GM23338 (cell line): ENCODE measurements around the gene ZNF254. TPM values are rescaled to one million over a fixed set of nuclear protein-coding genes. Genes with fewer than 3 reads are reported as not detected.

ENCODE experiments used
- ATAC-seq: fragments of 200-7000 bp; cut with Tn5 transposase; 3 replicates; pipeline ENCODE4 v1.9.1; 2020
- DNase-seq: peaks from one replicate; pipeline ENCODE4 v3.0.0-alpha.2; 2015; ENCODE audit warnings: low spot score
- H2AFZ ChIP-seq: fragments of 200-600 bp; sonication (generic); 2 replicates; pipeline ENCODE4 v1.8.0; 2016; ENCODE audit warnings: antibody characterized with exemption, mild to moderate bottlenecking, moderate library complexity
- H3F3A ChIP-seq: fragments of 200-600 bp; sonication (generic); replicated peaks from 2 replicates; pipeline ENCODE4 v1.8.0; 2017; ENCODE audit warnings: antibody characterized with exemption, mixed run types, low read depth
- H3K27ac ChIP-seq: fragments of 200-600 bp; sonication (generic); 2 replicates; pipeline ENCODE4 v1.6.1; 2016; ENCODE audit warnings: low read depth
- H3K27me3 ChIP-seq: fragments of 200-600 bp; sonication (generic); 2 replicates; pipeline ENCODE4 v1.8.0; 2016; ENCODE audit warnings: mild to moderate bottlenecking, mixed run types, moderate library complexity; ENCODE audit not compliant: insufficient read depth
- H3K36me3 ChIP-seq: fragments of 200-600 bp; sonication (generic); 2 replicates; pipeline ENCODE4 v1.8.0; 2016; ENCODE audit warnings: mild to moderate bottlenecking; ENCODE audit not compliant: insufficient read depth
- H3K4me1 ChIP-seq: fragments of 200-600 bp; sonication (generic); 2 replicates; pipeline ENCODE4 v1.8.0; 2016; ENCODE audit warnings: mild to moderate bottlenecking, moderate library complexity; ENCODE audit not compliant: insufficient read depth
- H3K4me2 ChIP-seq: fragments of 200-600 bp; sonication (generic); 2 replicates; pipeline ENCODE4 v1.7.1; 2017; ENCODE audit warnings: mixed run types
- H3K4me3 ChIP-seq: fragments of 200-600 bp; sonication (generic); 2 replicates; pipeline ENCODE4 v1.6.1; 2016; ENCODE audit warnings: mixed run types
- H3K79me2 ChIP-seq: fragments of 200-600 bp; sonication (generic); replicated peaks from 2 replicates; pipeline ENCODE4 v1.8.0; 2017; ENCODE audit warnings: mild to moderate bottlenecking; ENCODE audit not compliant: insufficient read depth
- H3K9me2 ChIP-seq: fragments of 200-600 bp; sonication (generic); 2 replicates; pipeline ENCODE4 v1.8.0; 2017; ENCODE audit not compliant: insufficient read depth
- H4K20me1 ChIP-seq: fragments of 200-600 bp; sonication (generic); replicated peaks from 2 replicates; pipeline ENCODE4 v1.8.0; 2017; ENCODE audit warnings: mild to moderate bottlenecking; ENCODE audit not compliant: insufficient read depth
- H3K27ac Mint-ChIP-seq: 2 replicates; pipeline ENCODE4 v1.8.0; 2020; ENCODE audit warnings: inconsistent platforms, mild to moderate bottlenecking, moderate library complexity, mixed read lengths
- H3K27me3 Mint-ChIP-seq: 3 replicates; pipeline ENCODE4 v1.8.0; 2022; ENCODE audit warnings: low read depth, mild to moderate bottlenecking, moderate library complexity, mixed read lengths, inconsistent platforms; ENCODE audit not compliant: insufficient read depth, poor library complexity
- H3K36me3 Mint-ChIP-seq: 3 replicates; pipeline ENCODE4 v1.8.0; 2021; ENCODE audit warnings: low read depth, mild to moderate bottlenecking, inconsistent platforms, moderate library complexity, mixed read lengths
- H3K4me1 Mint-ChIP-seq: 3 replicates; pipeline ENCODE4 v1.8.0; 2020; ENCODE audit warnings: mild to moderate bottlenecking, inconsistent platforms, mixed read lengths
- H3K4me3 Mint-ChIP-seq: 3 replicates; pipeline ENCODE4 v1.8.0; 2021; ENCODE audit warnings: moderate library complexity, mild to moderate bottlenecking, inconsistent platforms, mixed read lengths
- H3K9me3 Mint-ChIP-seq: 3 replicates; pipeline ENCODE4 v1.8.0; 2020; ENCODE audit warnings: moderate library complexity, mild to moderate bottlenecking, inconsistent platforms, mixed read lengths
- CREB1 ChIP-seq: fragments of 250-450 bp; sonication (Bioruptor Pico); IDR thresholded peaks from 2 replicates; pipeline ENCODE4 v1.5.0; 2020; ENCODE audit warnings: low read depth, mild to moderate bottlenecking, moderate library complexity
- EZH2 ChIP-seq: fragments of 200-600 bp; sonication (generic); IDR thresholded peaks from one replicate; pipeline ENCODE4 v1.8.0; 2017; ENCODE audit warnings: antibody characterized with exemption, mild to moderate bottlenecking, low read depth; ENCODE audit not compliant: unreplicated experiment
- EZH2phosphoT487 ChIP-seq: fragments of 200-600 bp; sonication (generic); IDR thresholded peaks from one replicate; pipeline ENCODE4 v1.8.1; 2018; ENCODE audit warnings: antibody characterized with exemption; ENCODE audit not compliant: unreplicated experiment
- NANOG ChIP-seq: IDR thresholded peaks from 2 replicates; pipeline ENCODE4 v1.6.1; 2016; ENCODE audit warnings: antibody characterized with exemption, borderline replicate concordance
- POLR2AphosphoS5 ChIP-seq: IDR thresholded peaks from 2 replicates; pipeline ENCODE4 v1.6.1; 2016; ENCODE audit warnings: antibody characterized with exemption, low read depth
- STAT1 ChIP-seq: IDR thresholded peaks from one replicate; pipeline ENCODE4 v1.6.1; 2016; ENCODE audit warnings: antibody characterized with exemption; ENCODE audit not compliant: unreplicated experiment
- ZNF114 ChIP-seq: fragments of 250-450 bp; sonication (Bioruptor Pico); IDR thresholded peaks from 2 replicates; pipeline ENCODE4 v1.5.0; 2020; ENCODE audit warnings: mild to moderate bottlenecking, moderate library complexity
- ZNF331 ChIP-seq: fragments of 250-450 bp; sonication (Bioruptor Pico); IDR thresholded peaks from 2 replicates; pipeline ENCODE4 v1.5.0; 2020; ENCODE audit warnings: low read depth, mild to moderate bottlenecking, moderate library complexity
- polyA plus RNA-seq: library from polyadenylated mRNA; unstranded; fragments of >200 nt; fragmentation: Nextera tagmentation; extraction: Ambion mirVana; gene quantifications from 2 replicates; pipeline ENCODE4 v1.2.1, GENCODE V29; 2016
- total RNA-seq: library from RNA; depleted of rRNA; stranded (reverse); fragments of >200 nt; shearing (Covaris generic); gene quantifications from 2 replicates; pipeline ENCODE4 v1.2.3, GENCODE V29; 2014
- TF ChIP-seq, protein P1 (sequence below), 2 experiments: fragments of 200-600 bp in 1 of 2; sonication (generic) in 1 of 2; conservative IDR thresholded peaks; 2 replicates each; pipeline versions ENCODE4 v1.5.1 to v1.6.1; 2016 to 2017; ENCODE audit warnings: antibody characterized with exemption in 2 of 2, low read depth in 2 of 2, mild to moderate bottlenecking in 2 of 2, moderate library complexity in 1 of 2
- TF ChIP-seq, protein P2 (sequence below): IDR thresholded peaks from 2 replicates; pipeline ENCODE4 v1.6.1; 2016; ENCODE audit warnings: antibody characterized with exemption

ZNF254 gene
- total and polyA plus RNA-seq, 2 experiments from 2014 or later = 13.1 to 45.6 TPM

DNA sequence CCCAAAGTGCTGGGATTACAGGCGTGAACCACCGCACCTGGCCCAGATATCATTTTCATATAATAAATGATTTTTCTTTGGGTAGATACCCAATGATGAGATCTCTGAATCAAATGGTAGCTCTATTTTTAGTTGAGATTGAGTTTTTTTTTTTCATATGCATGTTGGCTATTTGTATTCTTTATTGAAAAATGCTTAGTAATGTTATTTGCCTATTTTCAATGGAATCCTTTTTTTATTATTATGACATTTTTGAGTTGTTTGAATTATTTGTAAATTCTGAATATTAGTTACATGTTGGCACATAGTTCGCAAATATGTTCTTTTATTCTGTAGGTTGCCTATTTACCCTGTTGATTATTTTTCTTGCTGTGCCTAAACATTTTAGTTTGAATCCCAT lies 55.8 kb downstream of the ZNF254 start (continued):
- TF ChIP-seq, protein P1, sequence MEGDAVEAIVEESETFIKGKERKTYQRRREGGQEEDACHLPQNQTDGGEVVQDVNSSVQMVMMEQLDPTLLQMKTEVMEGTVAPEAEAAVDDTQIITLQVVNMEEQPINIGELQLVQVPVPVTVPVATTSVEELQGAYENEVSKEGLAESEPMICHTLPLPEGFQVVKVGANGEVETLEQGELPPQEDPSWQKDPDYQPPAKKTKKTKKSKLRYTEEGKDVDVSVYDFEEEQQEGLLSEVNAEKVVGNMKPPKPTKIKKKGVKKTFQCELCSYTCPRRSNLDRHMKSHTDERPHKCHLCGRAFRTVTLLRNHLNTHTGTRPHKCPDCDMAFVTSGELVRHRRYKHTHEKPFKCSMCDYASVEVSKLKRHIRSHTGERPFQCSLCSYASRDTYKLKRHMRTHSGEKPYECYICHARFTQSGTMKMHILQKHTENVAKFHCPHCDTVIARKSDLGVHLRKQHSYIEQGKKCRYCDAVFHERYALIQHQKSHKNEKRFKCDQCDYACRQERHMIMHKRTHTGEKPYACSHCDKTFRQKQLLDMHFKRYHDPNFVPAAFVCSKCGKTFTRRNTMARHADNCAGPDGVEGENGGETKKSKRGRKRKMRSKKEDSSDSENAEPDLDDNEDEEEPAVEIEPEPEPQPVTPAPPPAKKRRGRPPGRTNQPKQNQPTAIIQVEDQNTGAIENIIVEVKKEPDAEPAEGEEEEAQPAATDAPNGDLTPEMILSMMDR (conservative IDR thresholded peaks at IDR 0.05; ENCODE audit: low read depth in 2 of 2) = no peak

DNA sequence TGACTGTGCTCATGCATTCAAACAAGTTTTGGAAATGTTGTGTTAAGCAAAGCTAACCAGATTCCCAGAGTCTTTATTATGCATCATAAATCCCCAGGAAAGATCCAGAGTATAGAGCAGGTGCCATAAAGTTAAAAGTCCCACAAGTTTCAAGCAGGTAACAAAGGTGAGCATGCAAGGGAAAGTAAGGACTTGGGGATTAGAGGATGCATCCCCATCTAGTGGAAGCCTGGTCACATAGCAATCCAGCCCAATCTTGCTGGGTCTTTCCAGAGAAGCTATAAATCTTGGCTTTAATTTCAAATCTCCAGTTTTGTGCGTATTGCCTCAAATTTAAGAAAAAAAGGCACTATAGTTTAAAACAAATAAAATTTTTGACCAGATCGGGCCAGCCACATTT lies 72.7 kb downstream of the ZNF254 start:
- Histone ChIP-seq H3K79me2 (no peaks in the 10 kb centered on the region), H3F3A (no peaks in the 10 kb centered on the region), H3K27me3 (no peaks in the 10 kb centered on the region), H3K4me1 (no peaks in the 10 kb centered on the region), H4K20me1 (no peaks in the 10 kb centered on the region), H3K9me2 (no peaks in the 10 kb centered on the region), H3K36me3 (peaks cover 4% of the 10 kb centered on the region), H3K4me2 (no peak overlapping the region), H3K27ac (no peak overlapping the region), H2AFZ (no peak overlapping the region), H3K4me3 (no peak overlapping the region)
- peaks cover 49% of the 10 kb centered on the region for H3K36me3 Mint-ChIP-seq
- DNase-seq = peak; percentile 58
- no peak overlapping the region for H3K4me3 Mint-ChIP-seq
- no peak overlapping the region for H3K27ac Mint-ChIP-seq
- H3K4me1 Mint-ChIP-seq = no peaks in the 10 kb centered on the region
- no peak; the same call in 1 of the 3 replicates for ATAC-seq
- TF ChIP-seq EZH2 (no peak), EZH2phosphoT487 (no peak), STAT1 (no peak), NANOG (no peak)
- TF ChIP-seq, protein P1 (conservative IDR thresholded peaks at IDR 0.05; ENCODE audit: low read depth in 2 of 2) = peak; percentile 63 to 65
- H3K27me3 Mint-ChIP-seq = peaks cover 4% of the 10 kb centered on the region
- H3K9me3 Mint-ChIP-seq = peaks cover 93% of the 10 kb centered on the region

DNA sequence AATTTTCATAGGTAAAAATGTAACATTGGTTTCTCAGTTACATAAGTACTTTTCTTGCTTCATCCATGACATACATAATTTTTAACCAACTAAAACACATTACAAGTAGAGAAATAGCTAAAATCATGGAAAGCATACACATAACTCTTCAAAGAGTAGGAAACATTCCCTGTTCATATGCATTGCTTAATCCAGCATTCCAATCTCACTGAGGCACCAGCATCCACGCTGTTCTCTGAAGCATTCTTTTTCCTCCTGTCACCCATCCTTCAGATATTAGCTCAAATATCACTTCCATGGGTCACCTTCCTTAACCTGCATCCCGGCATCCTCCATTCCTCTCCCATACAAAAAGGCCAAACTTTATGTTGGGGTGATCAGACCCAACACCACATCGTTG lies 79.1 kb downstream of the ZNF254 start:
- DNase-seq = no peak
- H3K36me3 Mint-ChIP-seq = peaks cover 42% of the 10 kb centered on the region

More for the DNA sequence above, 79.1 kb downstream of the ZNF254 start:
- Histone ChIP-seq H3K9me2 (no peaks in the 10 kb centered on the region), H3K4me1 (no peaks in the 10 kb centered on the region), H3K79me2 (no peaks in the 10 kb centered on the region), H3K4me3 (no peak overlapping the region), H3F3A (no peaks in the 10 kb centered on the region), H2AFZ (no peak overlapping the region), H3K4me2 (no peak overlapping the region), H3K27ac (no peak overlapping the region), H3K36me3 (no peaks in the 10 kb centered on the region; the same call in 1 of the 2 replicates), H4K20me1 (no peaks in the 10 kb centered on the region), H3K27me3 (no peaks in the 10 kb centered on the region)
- no peak for ATAC-seq
- Mint-ChIP-seq H3K4me3 (no peak overlapping the region), H3K9me3 (peaks cover 96% of the 10 kb centered on the region), H3K27me3 (no peaks in the 10 kb centered on the region), H3K4me1 (no peaks in the 10 kb centered on the region), H3K27ac (no peak overlapping the region)
- TF ChIP-seq NANOG (no peak), EZH2 (no peak), STAT1 (no peak), ZNF114 (CRISPR knock-in tag) (no peak), CREB1 (CRISPR knock-in tag) (no peak), POLR2AphosphoS5 (no peak), ZNF331 (no peak)
- TF ChIP-seq, protein P2, sequence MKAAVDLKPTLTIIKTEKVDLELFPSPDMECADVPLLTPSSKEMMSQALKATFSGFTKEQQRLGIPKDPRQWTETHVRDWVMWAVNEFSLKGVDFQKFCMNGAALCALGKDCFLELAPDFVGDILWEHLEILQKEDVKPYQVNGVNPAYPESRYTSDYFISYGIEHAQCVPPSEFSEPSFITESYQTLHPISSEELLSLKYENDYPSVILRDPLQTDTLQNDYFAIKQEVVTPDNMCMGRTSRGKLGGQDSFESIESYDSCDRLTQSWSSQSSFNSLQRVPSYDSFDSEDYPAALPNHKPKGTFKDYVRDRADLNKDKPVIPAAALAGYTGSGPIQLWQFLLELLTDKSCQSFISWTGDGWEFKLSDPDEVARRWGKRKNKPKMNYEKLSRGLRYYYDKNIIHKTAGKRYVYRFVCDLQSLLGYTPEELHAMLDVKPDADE = no peak
- TF ChIP-seq, protein P1 (conservative IDR thresholded peaks at IDR 0.05; ENCODE audit: low read depth in 2 of 2) = no peak
